Peyer's patch (tissue), 4 donors: Measurements from ENCODE around the gene CYP4F22. TPM values are rescaled to one million over a fixed set of nuclear protein-coding genes. Genes with fewer than 3 reads are reported as not detected.

Source experiments
- DNase-seq, 3 donors: peaks; one replicate each; pipeline ENCODE4 v3.0.0-alpha.2; 2017 to 2019
- H3K27ac ChIP-seq, 4 donors: fragments of 200-600 bp; sonication (generic); one replicate each; pipeline ENCODE4 v1.5.1; 2016 to 2019
- H3K27me3 ChIP-seq, 2 donors: fragments of 200-600 bp; sonication (generic); one replicate each; pipeline ENCODE4 v1.5.1; 2019
- H3K36me3 ChIP-seq, 3 donors: fragments of 200-600 bp; sonication (generic); one replicate each; pipeline ENCODE4 v1.5.1; 2016 to 2019
- H3K4me1 ChIP-seq, 4 donors: fragments of 200-600 bp; sonication (generic); one replicate each; pipeline ENCODE4 v1.5.1; 2016 to 2019
- H3K4me3 ChIP-seq, 4 donors: fragments of 200-600 bp; sonication (generic); 1 replicate in 3 of 4; 2 replicates in 1 of 4; pipeline ENCODE4 v1.5.1; 2016 to 2019; ENCODE audit warnings: mild to moderate bottlenecking in 1 of 4
- H3K9me3 ChIP-seq, 4 donors: fragments of 200-600 bp; sonication (generic); one replicate each; pipeline ENCODE4 v1.5.1; 2016 to 2019; ENCODE audit warnings: mild to moderate bottlenecking in 1 of 4
- POLR2A ChIP-seq, 2 donors: fragments of 450-650 bp; IDR thresholded peaks; one replicate each; pipeline ENCODE4 v1.5.1; 2017; ENCODE audit warnings: antibody characterized with exemption in 2 of 2, mild to moderate bottlenecking in 2 of 2, moderate library complexity in 2 of 2
- total RNA-seq, 4 donors: library from RNA; depleted of rRNA; stranded (reverse); fragments of >200 nt; gene quantifications; one replicate each; pipeline ENCODE4 v1.1.0, GENCODE V29; 2016
- TF ChIP-seq, protein P1 (sequence below), 6 experiments: fragments of 450-650 bp in 4 of 6; fragments of 200-600 bp in 2 of 6; sonication (generic) in 1 of 6; IDR thresholded peaks; one replicate each; pipeline ENCODE4 v1.5.1; 2017 to 2019; ENCODE audit warnings: antibody characterized with exemption in 6 of 6, mild to moderate bottlenecking in 3 of 6, moderate library complexity in 1 of 6

The CYP4F22 gene
- not detected for total RNA-seq

DNA sequence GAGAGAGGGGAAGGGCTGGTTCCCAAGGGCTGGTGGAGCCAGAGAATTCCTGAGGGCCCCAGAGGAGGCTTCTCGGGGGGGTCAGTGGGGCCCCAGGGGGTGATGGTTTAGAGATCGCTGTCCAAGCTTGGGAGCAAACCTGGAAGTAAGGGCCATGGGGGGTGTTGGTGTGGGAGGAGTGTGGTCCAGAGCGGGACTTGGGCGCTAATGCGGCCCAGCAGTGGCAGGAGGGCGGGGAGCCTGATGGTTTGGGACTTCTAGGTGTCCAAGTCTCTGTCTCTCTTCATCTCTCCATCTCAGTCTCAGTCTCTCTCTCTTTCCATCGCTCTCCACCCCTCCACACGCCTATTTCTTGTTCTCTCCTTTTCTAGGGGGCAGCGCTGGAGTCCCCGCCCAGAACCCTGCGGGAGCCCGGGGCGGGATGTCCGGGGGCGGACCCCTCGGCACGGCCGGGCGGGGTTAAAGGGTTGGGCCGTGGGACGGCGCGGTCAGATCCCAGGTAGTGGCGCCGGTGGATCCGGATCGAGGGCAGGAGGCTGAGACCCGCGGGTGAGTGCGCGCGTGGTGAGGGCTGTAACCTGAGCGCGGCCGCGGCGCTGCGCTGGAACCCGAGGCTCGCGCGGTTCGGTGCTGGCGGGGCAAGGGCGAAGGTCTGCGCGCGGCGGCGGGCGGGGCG, at the start of gene CYP4F22:
Gene CYP4F22, plus strand, starts transcription at position 491 of the 676 bp plus-strand sequence. CDS start 16,812 bp downstream, outside the sequence.
- no peak for TF ChIP-seq POLR2A (IDR thresholded peaks at IDR 0.05)
- TF ChIP-seq, protein P1, sequence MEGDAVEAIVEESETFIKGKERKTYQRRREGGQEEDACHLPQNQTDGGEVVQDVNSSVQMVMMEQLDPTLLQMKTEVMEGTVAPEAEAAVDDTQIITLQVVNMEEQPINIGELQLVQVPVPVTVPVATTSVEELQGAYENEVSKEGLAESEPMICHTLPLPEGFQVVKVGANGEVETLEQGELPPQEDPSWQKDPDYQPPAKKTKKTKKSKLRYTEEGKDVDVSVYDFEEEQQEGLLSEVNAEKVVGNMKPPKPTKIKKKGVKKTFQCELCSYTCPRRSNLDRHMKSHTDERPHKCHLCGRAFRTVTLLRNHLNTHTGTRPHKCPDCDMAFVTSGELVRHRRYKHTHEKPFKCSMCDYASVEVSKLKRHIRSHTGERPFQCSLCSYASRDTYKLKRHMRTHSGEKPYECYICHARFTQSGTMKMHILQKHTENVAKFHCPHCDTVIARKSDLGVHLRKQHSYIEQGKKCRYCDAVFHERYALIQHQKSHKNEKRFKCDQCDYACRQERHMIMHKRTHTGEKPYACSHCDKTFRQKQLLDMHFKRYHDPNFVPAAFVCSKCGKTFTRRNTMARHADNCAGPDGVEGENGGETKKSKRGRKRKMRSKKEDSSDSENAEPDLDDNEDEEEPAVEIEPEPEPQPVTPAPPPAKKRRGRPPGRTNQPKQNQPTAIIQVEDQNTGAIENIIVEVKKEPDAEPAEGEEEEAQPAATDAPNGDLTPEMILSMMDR (IDR thresholded peaks at IDR 0.05), result no peak
- no peaks in the 10 kb centered on the region for H3K4me1 ChIP-seq
- no peak for DNase-seq
- H3K9me3 ChIP-seq, result peaks cover 0 to 6% (median 0%) of the 10 kb centered on the region in 4 donors
- H3K4me3 ChIP-seq, result peak within 1 kb of the TSS; percentile 17 to 49 (median 37)
- H3K27ac ChIP-seq, result no peak within 1 kb of the TSS
- H3K36me3 ChIP-seq, result no peaks in the 10 kb centered on the region
- peaks cover 0 to 3% of the 10 kb centered on the region in 2 donors for H3K27me3 ChIP-seq

DNA sequence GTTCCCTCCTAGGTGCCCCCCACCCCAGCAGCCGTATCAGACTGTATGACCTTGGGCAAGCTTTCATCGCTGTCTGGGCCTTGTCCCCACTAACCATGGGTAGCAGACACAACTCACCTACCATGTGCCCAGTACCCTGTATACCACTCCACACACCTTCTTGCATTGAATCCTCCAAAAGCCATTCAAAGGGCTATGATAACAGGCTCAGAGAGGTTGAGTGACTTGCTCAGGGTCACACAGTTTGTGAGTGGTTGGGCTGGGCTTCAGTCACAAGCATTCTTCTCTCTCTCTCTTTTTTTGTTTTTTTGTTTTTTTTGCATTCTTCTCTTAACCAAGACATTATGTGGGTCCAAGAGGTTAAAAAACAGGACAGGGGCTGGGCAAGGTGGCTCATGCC, 46.6 kb upstream of the CYP4F22 start:
- peaks cover 0 to 6% of the 10 kb centered on the region in 2 donors for H3K27me3 ChIP-seq
- no peaks in the 10 kb centered on the region for H3K9me3 ChIP-seq

DNA sequence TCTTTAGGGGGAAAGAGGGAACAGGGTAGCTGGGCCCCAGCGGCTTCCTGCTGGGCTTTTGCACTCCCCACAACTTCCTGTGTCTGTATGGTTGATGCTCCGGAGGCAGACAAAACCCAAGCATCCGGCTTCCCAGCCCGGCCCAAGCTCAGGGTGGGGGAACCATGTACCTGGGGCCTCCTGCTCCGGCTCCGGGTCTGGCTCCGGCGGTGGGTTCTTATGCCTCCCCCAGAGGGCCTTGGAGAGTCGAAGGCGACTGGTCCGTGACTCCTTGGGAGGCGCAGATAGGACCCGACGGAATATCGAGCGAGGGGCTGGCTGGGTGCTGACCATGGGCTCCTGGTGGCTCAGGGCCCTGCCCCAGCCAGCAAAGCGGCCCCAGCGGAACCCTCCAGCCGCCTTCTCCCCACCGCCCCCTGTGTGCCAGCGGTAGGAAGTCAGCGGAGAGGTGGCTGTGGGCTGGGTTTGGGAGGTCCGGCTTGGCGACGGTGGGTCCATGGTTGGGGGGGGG, 44.4 kb upstream of the CYP4F22 start:
- peak in 2 of 3 donors; percentile 77 to 90 for DNase-seq
- TF ChIP-seq POLR2A (IDR thresholded peaks at IDR 0.05), result no peak
- TF ChIP-seq, protein P1 (IDR thresholded peaks at IDR 0.05), result no peak
- no peaks in the 10 kb centered on the region for H3K27me3 ChIP-seq

More for the DNA sequence above, 46.6 kb upstream of the CYP4F22 start:
- no peaks in the 10 kb centered on the region for H3K36me3 ChIP-seq
- no peak overlapping the region for H3K4me3 ChIP-seq
- peaks cover 0 to 9% (median 6%) of the 10 kb centered on the region in 4 donors for H3K4me1 ChIP-seq
- no peak for TF ChIP-seq POLR2A (IDR thresholded peaks at IDR 0.05)
- TF ChIP-seq, protein P1 (IDR thresholded peaks at IDR 0.05), result no peak
- H3K27ac ChIP-seq, result no peak overlapping the region
- DNase-seq, result no peak

DNA sequence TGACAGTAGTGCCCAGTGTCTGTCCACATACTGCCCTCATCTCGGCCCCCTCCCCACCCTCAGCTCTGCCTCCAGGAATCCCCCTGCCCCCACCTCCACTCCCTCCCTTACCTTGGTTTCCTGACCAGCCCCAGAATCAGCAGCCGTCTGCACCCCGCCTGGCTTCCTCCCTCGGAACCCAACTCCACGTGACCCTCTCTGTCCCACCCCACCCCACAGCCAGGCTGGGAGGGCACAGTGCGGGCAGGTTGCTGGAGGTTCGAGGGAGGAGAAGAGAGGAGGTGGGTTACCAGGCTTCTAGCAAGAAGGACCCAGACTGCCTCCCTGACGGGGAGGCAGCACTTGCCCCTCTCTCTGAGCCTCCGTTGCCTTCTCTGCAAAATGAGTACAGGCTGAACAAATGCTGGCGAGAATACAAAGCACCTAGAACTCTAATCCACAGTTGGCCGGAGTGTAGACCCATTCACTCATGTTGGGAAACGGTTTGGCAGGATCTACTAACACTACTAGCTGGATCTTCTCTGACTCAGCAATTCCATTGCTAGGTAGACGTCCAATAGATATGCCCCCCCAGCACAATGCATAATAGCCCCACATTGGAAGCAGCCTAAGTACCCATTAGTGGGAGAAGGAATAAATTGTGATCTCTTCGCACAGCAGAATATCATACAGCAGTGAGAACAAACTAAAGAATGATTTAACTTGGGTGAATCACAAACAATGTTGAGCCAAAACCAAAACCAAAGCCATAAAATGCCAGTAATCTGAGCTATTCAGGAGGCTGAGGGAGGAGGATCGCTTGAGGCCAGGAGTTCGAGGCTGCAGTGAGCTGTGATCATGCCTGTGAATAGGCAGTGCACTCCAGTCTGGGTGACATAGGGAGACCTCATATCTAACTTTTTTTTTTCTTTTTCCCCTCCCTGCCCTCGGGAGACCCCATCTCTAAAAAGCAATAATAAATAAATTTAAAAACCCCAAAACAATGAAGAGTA, 43.6 kb upstream of the CYP4F22 start, which contains the start of gene RASAL3:
Gene RASAL3, minus strand, starts transcription at position 151 of the 992 bp plus-strand sequence. CDS start 186 bp downstream, outside the sequence.
- H3K27me3 ChIP-seq, result peaks cover 0 to 4% of the 10 kb centered on the region in 2 donors
- TF ChIP-seq, protein P1 (IDR thresholded peaks at IDR 0.05), result no peak
- TF ChIP-seq POLR2A (IDR thresholded peaks at IDR 0.05), result no peak
- peak in 2 of 3 donors; percentile 84 to 85 for DNase-seq
- H3K4me3 ChIP-seq, result peak within 1 kb of the TSS; percentile 55 to 68 (median 62)
- H3K36me3 ChIP-seq, result no peaks in the 10 kb centered on the region
- peak within 1 kb of the TSS; percentile 82 to 94 (median 84) for H3K27ac ChIP-seq
- peaks cover 0 to 12% (median 7%) of the 10 kb centered on the region in 4 donors for H3K4me1 ChIP-seq
- H3K9me3 ChIP-seq, result no peaks in the 10 kb centered on the region

More for the DNA sequence above, 44.4 kb upstream of the CYP4F22 start:
- Histone ChIP-seq H3K36me3 (no peaks in the 10 kb centered on the region), H3K4me1 (peaks cover 0 to 11% (median 4%) of the 10 kb centered on the region in 4 donors), H3K9me3 (no peaks in the 10 kb centered on the region), H3K4me3 (peak overlapping the region; percentile 55 to 68 (median 62)), H3K27ac (peak overlapping the region; percentile 82 to 94 (median 84))
